GM11168 (cell line): Measurements from ENCODE around the gene C10orf120.

Experiments
- in situ Hi-C: fragments of 300-500 bp; cut with MboI; formaldehyde crosslinking; loops from one replicate; pipeline ENCODE4 v1.12.0; 2022; ENCODE audit warnings: low sequenced_read_pairs; ENCODE audit not compliant: unreplicated experiment

Gene C10orf120

GRCh38 chr10:122706467-122706866, 6.8 kb upstream of the C10orf120 start:
- in situ Hi-C loops, result no loop called here

DNA sequence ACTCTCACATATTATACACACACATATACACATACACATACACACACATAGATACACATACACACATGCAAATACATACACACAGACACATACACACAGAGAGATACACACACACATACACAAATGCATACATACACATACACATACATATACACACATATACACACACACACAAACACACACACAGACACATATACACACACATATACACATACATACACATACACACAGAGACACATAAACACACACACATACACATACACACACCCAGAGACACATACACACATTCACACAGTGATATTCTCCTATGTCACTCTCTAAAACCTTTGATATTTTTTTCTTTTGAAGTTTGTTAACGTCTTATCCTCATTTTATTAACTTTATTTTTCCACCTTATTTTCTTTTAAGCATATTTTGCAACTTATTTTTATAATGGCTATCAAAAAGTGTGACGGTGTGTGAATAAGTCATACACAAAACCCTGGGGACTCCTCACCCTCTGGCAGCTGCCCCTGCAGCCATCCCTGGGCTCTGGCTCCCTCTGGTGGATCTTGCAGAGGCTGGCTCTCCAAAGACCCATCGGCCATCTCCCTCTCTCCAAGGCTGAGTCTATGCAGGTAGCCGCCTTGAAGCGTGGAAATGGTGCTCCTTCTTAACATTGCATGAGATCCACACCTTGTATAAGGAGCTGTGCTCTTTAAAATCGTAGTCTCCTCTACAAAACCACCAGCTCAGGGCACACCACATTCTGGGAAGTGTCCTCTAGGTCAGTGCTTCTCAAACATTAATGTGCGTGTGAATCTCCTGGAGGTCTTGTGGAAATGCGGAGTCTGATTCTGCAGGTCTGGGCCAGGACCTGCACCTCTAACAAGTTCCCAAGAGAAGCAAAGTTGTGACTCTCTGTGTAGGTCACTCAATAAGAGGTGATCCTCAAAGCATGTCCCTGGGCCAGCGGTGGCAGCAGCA, 4.1 kb upstream of the C10orf120 start:
- in situ Hi-C loops, result no loop called here

GRCh38 chr10:122702275-122702674, 2.6 kb upstream of the C10orf120 start:
- in situ Hi-C loops, result no loop called here

DNA sequence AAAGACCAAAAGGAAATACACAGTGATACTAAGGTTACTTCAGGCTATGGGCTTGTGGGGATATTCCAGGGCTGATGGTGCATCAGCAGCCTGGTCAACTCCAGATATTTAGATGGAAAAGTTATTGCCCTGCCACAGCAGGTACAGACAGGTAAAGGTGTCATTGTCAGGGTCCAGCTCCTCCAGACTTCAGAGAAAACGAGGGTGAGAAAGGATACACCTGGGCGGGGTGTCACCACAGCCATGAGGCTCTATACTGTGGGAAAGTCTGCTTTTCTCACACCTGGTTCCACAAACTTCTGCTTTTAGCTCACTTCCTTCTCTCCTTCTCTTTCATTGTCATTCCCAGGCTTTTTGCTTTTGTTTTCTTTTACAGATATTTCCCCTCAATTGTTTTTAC, 2.0 kb upstream of the C10orf120 start:
- in situ Hi-C loops, result no loop called here

DNA sequence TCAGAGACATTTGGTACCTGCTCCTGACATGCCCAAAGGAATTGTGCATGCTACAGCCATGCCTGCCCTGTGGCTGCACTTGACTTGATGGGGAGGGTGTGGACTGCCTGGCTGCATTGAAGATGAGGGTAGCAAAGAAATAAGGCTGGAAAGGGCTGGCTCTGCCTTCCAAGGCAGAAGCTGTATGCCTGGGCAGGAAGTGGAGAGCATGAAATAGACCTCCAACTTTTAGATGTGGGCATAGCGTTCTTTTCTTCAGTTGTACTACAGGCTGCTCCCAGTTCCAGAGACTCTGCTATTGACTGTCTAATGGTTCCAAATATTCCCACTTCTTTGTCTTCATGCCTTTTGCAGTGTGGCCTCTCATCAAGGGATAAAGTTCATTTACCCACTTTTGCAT, 3.0 kb downstream of the C10orf120 start:
- in situ Hi-C loops, result no loop called here

DNA sequence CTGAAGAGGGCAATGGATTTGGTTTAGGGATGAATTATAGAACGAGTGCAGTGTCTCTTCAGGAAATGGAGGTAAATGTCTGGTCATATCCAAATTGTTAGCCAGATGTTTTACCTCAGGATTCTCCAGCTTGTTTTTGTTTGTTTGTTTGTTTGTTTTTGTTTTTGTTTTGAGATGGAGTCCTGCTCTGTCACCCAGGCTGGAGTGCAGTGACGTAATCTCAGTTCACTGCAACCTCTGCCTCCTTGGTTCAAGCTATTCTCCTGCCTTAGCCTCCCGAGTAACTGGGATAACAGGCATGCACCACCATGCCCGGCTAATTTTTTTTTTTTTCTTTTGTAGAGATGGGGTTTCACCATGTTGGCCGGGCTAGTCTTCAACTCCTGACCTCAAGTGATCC, 6.9 kb downstream of the C10orf120 start:
- in situ Hi-C loops, result no loop called here

DNA sequence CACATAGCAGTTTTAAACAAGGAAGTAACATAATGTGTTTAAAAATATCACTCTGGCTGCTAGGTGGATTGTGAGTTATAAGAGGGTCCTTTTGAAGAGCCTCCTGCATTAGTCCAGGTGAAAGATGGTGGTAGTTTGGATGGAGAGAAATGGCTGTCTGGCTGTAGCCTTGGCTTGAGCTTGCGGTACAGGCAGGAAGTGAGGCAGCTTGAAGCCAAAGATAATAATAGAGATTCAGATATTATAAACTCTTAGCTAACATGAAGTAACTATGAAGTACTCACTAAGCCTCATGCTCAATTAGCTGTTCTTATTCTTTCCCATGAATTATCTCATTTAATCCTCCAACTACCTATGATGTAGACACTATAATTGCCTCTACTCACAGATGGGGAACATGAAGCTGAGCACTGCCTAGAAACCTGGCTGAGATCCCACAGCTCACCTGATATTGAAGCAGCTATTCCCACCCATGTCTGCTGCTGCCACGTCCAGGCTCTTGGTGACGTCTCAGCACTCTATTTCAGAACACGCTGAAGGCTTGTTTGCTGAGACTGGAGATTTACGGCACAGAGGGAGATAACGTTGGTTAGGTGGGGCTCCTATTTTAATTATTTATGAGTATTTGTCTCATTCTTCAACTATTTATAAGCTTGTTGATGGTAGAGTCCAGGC, 10.4 kb downstream of the C10orf120 start:
- in situ Hi-C loops, result no loop called here

DNA sequence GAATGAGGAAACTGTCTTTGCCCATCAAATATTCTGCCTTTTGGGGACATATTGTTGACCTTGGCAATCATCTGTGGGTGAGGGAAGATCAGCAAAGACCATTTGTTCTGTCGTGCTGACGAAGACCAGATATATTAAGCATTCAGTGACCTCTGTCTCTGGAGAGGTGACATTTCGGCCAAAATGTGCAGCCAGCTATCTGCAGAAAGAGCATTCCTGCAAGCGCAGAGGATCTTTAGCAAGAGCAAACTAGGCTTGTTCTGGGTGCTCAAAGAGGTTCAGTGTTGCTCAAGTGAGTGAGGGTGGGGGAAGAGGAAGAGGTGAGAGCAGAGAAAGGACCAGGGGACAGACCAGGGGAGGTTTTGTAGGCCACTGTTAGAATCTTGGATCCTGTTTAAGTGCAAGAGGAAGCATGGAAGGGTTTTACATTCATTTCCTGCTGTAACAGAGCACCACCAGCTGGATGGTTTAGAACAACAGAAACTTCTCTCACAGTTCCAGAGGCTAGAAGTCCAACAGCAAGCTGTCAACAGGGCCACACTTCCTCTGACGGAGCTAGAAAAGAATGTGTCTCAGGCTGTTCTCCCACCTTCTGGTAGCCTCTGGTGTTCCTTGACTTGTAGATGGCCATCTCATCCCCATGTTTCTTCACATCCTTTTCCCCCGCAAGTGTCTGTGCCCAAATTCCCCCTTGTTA, 11.2 kb downstream of the C10orf120 start:
- in situ Hi-C loops, result no loop called here

- in situ Hi-C loops, result no loop called here
Measured at GRCh38 chr10:122682522-122682921, 17.1 kb downstream of the C10orf120 start.

GRCh38 chr10:122678266-122678665, 21.4 kb downstream of the C10orf120 start:
- in situ Hi-C loops, result no loop called here

- in situ Hi-C loops, result no loop called here
Measured at GRCh38 chr10:122675278-122675677, 24.4 kb downstream of the C10orf120 start.

DNA sequence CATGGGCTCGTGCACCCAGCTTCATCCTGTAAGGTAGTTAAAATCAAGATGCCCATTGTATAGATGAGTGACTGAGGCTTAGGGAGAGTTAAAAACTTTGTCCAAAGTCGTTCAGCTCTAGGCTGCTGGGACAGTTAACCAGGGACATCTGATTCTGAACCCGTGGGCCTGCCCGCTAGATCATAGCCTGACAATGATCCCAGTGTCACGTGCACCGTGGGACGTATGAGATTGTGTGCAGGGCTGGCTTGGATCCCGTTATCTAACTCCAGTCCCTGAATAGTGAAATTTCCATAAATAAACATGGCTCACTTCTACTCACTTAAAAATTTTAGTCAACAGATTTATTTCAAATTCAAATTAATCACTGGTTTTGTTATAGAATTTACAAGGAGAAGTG, 24.9 kb downstream of the C10orf120 start:
- in situ Hi-C loops, result no loop called here

- in situ Hi-C loops, result no loop called here
Measured at GRCh38 chr10:122673731-122674130, 25.9 kb downstream of the C10orf120 start.

DNA sequence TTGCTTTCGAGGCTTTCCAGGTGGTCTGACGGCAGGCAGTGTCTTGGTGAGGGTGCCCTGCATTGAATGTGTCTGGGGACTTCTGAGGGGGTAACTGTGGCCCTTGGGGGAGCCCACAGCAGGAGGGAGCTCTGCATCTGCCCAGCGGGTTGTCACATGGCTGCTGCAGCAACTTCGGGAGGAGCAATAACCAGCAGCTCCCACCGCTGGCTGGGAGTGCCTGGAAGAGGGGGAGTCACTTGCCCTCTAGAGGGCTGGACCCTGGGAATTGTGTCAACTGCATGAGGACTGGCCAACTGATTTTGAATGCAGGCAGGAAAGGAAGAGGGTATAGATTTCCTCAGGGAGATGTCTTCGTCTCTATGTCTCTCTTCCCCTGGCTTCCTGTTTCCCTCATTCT, 26.4 kb downstream of the C10orf120 start:
- in situ Hi-C loops, result no loop called here

GRCh38 chr10:122672655-122673054, 27.0 kb downstream of the C10orf120 start:
- in situ Hi-C loops, result no loop called here

DNA sequence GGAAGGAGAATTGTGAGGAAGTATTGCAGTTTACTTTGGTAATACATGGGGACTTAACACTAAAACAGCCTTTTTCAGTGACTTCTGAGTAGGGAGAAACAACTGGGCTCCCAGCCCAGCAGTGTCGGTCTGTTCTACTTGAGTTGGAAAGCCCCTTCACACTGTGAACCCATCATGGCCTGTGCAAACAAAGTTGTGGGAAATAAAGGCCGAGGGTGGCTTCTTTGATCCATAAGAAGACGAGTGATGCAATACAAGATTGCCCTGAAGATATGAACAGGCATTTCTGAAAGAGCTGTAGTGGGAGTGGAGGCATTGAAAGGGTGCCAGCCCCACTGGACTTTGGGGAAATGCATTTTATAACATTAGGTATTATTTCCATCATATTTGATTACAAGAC, 28.3 kb downstream of the C10orf120 start:
- in situ Hi-C loops, result no loop called here

DNA sequence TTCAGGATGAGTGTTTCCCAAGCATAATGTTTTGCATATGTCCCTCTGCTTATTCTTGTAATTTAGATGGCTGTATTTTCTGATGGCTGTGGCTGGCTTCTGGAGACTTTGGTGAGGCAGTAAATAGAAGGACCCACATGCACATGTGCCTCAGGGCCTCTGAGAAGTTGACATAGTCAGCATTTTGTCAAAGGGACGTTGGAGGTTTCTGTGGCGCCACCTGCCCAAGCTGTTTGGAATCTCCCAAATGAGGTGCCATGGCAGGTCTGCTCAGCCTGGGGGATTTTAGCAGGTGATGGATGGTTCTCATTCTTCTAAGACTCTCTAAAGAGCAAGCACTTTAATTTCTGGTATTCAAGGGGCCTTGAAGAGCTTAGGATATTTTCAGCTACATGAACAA, 29.8 kb downstream of the C10orf120 start:
- in situ Hi-C loops, result no loop called here

DNA sequence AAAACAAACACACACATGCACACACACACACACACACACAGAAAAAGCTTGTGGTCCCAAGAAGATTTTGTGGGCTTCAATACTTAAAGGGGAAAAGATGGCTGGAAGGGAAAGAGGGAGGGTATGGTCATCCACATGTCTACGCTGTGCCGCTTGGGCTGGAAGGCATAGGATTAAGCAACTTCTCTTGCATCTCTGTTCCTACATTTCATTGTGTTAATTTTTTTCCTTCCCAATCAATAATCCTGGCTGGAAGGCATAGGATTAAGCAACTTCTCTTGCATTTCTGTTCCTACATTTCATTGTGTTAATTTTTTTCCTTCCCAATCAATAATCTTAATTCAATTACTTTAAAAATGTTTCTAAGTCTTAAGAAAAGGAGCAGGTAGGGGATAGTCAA, 30.6 kb downstream of the C10orf120 start:
- in situ Hi-C loops, result no loop called here

- in situ Hi-C loops, result no loop called here
Measured at GRCh38 chr10:122665946-122666345, 33.7 kb downstream of the C10orf120 start.

GRCh38 chr10:122665329-122665860, 34.3 kb downstream of the C10orf120 start:
- in situ Hi-C loops, result no loop called here

GRCh38 chr10:122664501-122664900, 35.1 kb downstream of the C10orf120 start:
- in situ Hi-C loops, result no loop called here
